NCI-H187 treated with DMSO at 0.1 percent for 48 hours (cell line): ENCODE measurements around the gene KCNIP4.
"Not testable (repeated sequence)": the region's sequence is repeated elsewhere in the genome, so short reads cannot be mapped to it uniquely, and the experiment has no call there.

Experiments used
- DNase-seq: peaks from one replicate; lab custom pipeline; 2025; lab: John Stamatoyannopoulos, UW

The KCNIP4 gene

GRCh38 chr4:21352354-21352753, 596.2 kb downstream of the KCNIP4 start:
- DNase-seq = not testable (repeated sequence)

- no peak for DNase-seq
These were observed 601.4 kb downstream of the KCNIP4 start for GRCh38 chr4:21347142-21347541.

- no peak for DNase-seq
These were observed 620.4 kb downstream of the KCNIP4 start for GRCh38 chr4:21327976-21328700.

- DNase-seq = no peak
These were observed 628.5 kb downstream of the KCNIP4 start for GRCh38 chr4:21320034-21320433.

- DNase-seq = no peak
These were observed 640.9 kb downstream of the KCNIP4 start for GRCh38 chr4:21307709-21308108.

- DNase-seq = no peak
These were observed 644.1 kb downstream of the KCNIP4 start for GRCh38 chr4:21304540-21304887.

GRCh38 chr4:21290562-21290961, 658.0 kb downstream of the KCNIP4 start:
- no peak for DNase-seq

- no peak for DNase-seq
These were observed 672.5 kb downstream of the KCNIP4 start for GRCh38 chr4:21276046-21276445.

- no peak for DNase-seq
These were observed 677.0 kb downstream of the KCNIP4 start for GRCh38 chr4:21271439-21272052.

GRCh38 chr4:21248331-21248730, 700.2 kb downstream of the KCNIP4 start:
- DNase-seq = no peak

GRCh38 chr4:21242163-21242562, 706.4 kb downstream of the KCNIP4 start:
- no peak for DNase-seq

GRCh38 chr4:21226637-21227538, 721.7 kb downstream of the KCNIP4 start:
- no peak for DNase-seq

- no peak for DNase-seq
These were observed 736.7 kb downstream of the KCNIP4 start for GRCh38 chr4:21211846-21212245.

GRCh38 chr4:21209860-21210259, 738.7 kb downstream of the KCNIP4 start:
- no peak for DNase-seq

GRCh38 chr4:21205821-21206531, 742.6 kb downstream of the KCNIP4 start:
- no peak for DNase-seq

GRCh38 chr4:21203416-21203815, 745.2 kb downstream of the KCNIP4 start:
- no peak for DNase-seq

GRCh38 chr4:21202959-21203358, 745.6 kb downstream of the KCNIP4 start:
- no peak for DNase-seq

- no peak for DNase-seq
These were observed 749.9 kb downstream of the KCNIP4 start for GRCh38 chr4:21198683-21199082.

GRCh38 chr4:21195682-21196081, 752.9 kb downstream of the KCNIP4 start:
- DNase-seq = no peak

GRCh38 chr4:21192367-21192766, 756.2 kb downstream of the KCNIP4 start:
- DNase-seq = no peak

GRCh38 chr4:21191317-21191716, 757.3 kb downstream of the KCNIP4 start:
- DNase-seq = no peak

GRCh38 chr4:21184788-21185187, 763.8 kb downstream of the KCNIP4 start:
- no peak for DNase-seq
